ENCODE data around the gene LSM7. TPM values are rescaled to one million over a fixed set of nuclear protein-coding genes. Genes with fewer than 3 reads are reported as not detected.

Gene LSM7
- total RNA-seq, 1 donor from 2014 or later = 58.2 TPM

- Histone ChIP-seq H3K9me3 (no peaks in the 10 kb centered on the region), H3K4me1 (peaks cover 35% of the 10 kb centered on the region), H3K4me3 (no peak overlapping the region), H3K36me3 (no peaks in the 10 kb centered on the region), H3K27ac (no peak overlapping the region), H3K27me3 (ENCODE audit: low read depth) (no peaks in the 10 kb centered on the region)
- no peak for DNase-seq
- no peak for TF ChIP-seq CTCF (IDR thresholded peaks at IDR 0.05)
- no peak for ATAC-seq
- intact Hi-C loops (cut with DNase I) = no loop called here
Measured at GRCh38 chr19:2333027-2333806, 4.8 kb upstream of the LSM7 start.

GRCh38 chr19:2332341-2333026, 4.1 kb upstream of the LSM7 start:
- Histone ChIP-seq H3K4me3 (no peak overlapping the region), H3K27me3 (ENCODE audit: low read depth) (no peaks in the 10 kb centered on the region), H3K4me1 (peaks cover 41% of the 10 kb centered on the region), H3K36me3 (no peaks in the 10 kb centered on the region), H3K9me3 (no peaks in the 10 kb centered on the region), H3K27ac (no peak overlapping the region)
- DNase-seq (no peak), ATAC-seq (no peak)
- intact Hi-C loops (cut with DNase I) = no loop called here
- no peak for TF ChIP-seq CTCF (IDR thresholded peaks at IDR 0.05)

GRCh38 chr19:2331601-2332246, 3.3 kb upstream of the LSM7 start:
- no peaks in the 10 kb centered on the region for H3K9me3 ChIP-seq
- peaks cover 48% of the 10 kb centered on the region for H3K4me1 ChIP-seq
- no peak for TF ChIP-seq CTCF (IDR thresholded peaks at IDR 0.05)
- H3K27ac ChIP-seq = no peak overlapping the region
- no peaks in the 10 kb centered on the region for H3K36me3 ChIP-seq
- H3K27me3 ChIP-seq (ENCODE audit: low read depth) = no peaks in the 10 kb centered on the region
- no peak overlapping the region for H3K4me3 ChIP-seq
- no peak for ATAC-seq
- intact Hi-C loops (cut with DNase I) = no loop called here
- DNase-seq = no peak

GRCh38 chr19:2330632-2331284, 2.4 kb upstream of the LSM7 start:
- Histone ChIP-seq H3K4me1 (peaks cover 53% of the 10 kb centered on the region), H3K27ac (no peak overlapping the region), H3K36me3 (peaks cover 2% of the 10 kb centered on the region), H3K4me3 (no peak overlapping the region), H3K9me3 (no peaks in the 10 kb centered on the region), H3K27me3 (ENCODE audit: low read depth) (no peaks in the 10 kb centered on the region)
- DNase-seq = no peak
- intact Hi-C loops (cut with DNase I) = no loop called here
- no peak for ATAC-seq
- no peak for TF ChIP-seq CTCF (IDR thresholded peaks at IDR 0.05)

GRCh38 chr19:2330255-2330631, 1.9 kb upstream of the LSM7 start:
- Histone ChIP-seq H3K4me1 (peaks cover 53% of the 10 kb centered on the region), H3K9me3 (no peaks in the 10 kb centered on the region), H3K27me3 (ENCODE audit: low read depth) (no peaks in the 10 kb centered on the region), H3K4me3 (no peak overlapping the region), H3K36me3 (peaks cover 6% of the 10 kb centered on the region), H3K27ac (no peak overlapping the region)
- TF ChIP-seq CTCF (IDR thresholded peaks at IDR 0.05) = no peak
- no peak for ATAC-seq
- no peak for DNase-seq
- intact Hi-C loops (cut with DNase I) = no loop called here

All from lower lobe of right lung (tissue), 2 donors.